T-helper 2 cell (primary cell): ENCODE measurements around the gene FAM222A.

Experiments
- DNase-seq, 5 experiments: peaks; one replicate each; pipeline versions ENCODE4 v3.0.0 to v3.0.0-alpha.2; 2012 to 2022

The FAM222A gene

DNA sequence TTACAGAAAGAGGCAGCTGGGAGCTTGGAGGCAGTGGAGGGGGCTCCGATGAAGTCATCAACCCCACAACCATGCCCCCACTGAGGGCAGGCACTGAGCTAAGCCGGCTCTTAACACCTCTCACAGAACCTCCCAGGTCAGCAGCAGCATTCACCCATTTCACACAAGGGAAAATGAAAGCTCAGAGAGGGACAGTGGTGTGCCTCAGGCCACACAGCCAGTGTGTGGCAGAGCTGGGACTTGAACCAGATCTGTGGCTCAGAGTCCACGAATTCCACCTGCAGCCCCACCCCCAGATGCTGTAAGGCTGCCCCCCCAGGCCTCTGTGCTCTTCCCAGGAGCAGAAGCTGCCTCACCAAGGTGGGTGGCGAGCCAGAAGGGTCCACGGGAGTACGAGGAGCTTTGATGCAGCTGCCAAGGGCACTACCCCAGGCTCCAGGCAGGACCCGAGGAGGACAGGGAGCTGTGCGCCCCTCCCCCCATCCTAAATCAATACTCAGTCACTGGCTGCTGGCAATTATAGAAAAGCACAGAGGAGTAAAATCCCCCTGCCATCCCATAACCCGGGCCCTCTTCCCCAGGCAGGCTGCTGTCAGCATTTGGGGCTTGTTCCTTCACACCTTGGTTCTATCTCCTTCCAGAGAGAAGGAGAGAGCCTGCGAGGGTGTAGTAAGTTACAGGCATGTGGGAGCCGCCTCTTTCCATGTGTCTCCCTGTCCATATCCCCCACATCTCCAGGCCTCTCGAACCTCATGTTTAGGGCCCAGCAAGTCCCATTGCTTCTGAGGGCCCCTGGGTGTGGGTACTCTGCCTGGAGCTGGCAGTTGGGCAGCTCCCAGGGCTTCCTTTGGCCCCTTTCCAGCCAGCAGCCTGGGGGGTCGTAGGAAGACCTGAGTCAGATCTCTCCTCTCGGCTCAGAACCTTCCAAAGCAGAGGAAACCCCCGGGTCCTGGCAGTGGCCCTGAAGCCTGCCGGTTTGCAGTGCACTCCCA is 47.6 kb downstream of the FAM222A start:
- no peak for DNase-seq

DNA sequence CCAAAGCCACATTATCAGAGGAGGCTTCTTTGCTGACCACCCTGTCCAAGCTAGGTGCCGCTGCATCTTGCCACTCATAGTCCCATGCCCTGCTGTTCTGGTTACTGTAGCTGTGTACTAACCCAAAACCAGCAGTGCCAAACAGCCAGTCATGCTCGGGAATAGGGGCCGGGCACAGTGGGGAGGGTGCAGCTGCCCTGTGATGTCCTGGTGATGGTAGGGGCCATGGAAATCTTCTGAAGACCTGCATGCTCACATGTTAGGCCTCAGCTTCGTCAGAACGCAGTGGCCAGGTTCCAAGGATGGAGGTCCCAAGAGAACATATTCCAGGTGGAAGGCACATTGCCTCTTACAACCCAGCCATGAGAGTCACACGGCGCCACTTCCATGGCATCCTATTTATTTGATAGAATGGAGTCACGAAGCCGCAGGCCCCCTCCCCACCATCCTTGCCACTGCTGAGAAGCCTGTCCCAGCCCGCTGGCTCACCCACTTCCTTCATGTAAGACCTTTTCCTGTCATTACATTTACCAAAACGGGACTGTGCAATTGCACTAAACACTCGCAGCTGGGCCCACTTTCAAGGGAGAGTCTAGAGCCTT is 48.5 kb downstream of the FAM222A start:
- no peak for DNase-seq

DNA sequence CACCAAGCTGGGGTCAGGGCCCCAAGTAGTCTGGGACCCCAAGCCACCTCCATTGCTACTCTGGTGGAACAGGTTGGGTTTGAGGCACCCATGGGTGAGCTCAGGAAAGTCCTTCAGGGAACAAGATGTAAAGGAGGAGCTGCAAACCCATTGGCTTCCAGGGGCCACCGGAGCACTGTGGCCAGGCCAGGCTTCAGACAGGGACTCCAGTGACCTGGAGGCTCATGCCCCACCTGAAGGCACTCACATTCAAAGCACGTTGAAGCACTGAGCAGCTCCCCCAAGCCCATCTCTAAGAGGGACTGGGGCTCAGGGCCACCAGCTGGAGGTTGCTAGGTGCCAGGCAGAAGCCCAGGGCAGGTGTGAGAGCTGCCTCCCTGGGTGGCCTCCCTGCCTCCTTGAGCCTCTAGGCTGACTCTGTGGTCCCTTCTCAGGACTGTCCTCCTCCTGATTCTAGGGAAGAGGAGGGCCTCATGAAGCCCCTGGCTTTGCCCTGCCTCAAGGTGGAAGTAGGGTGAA is 49.1 kb downstream of the FAM222A start:
- no peak for DNase-seq

DNA sequence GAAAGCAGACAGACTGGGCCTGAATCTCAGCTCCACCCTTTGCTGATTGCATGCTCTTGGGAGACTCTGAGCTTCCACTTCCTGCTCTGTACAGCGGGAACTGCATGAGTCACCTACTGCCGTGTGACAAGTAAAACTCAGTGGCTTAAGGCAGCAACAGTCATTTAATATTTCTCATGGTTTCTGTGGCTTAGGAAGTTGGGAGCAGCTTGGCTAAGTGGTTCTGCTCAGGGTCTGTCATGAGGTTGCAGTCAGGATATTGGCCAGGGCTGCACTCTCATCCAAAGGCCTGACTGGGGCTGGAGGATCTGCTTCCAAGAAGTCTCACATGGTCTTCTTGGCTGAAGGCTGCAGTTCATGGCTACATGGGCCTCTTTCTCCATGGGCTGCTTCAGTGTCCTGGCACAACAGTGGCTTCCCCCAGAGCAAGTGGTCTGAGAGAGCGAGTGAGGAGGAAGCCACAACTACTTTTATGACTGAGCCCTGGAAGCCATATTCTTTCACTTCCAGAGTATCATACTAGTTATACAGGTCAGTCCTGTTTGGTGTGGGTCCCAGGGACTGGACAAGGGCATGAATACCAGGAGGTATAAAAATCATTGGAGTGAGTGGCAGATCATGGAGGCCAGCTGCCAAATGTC is 49.7 kb downstream of the FAM222A start:
- DNase-seq, result peak in 1 of 5 experiments; percentile 62

DNA sequence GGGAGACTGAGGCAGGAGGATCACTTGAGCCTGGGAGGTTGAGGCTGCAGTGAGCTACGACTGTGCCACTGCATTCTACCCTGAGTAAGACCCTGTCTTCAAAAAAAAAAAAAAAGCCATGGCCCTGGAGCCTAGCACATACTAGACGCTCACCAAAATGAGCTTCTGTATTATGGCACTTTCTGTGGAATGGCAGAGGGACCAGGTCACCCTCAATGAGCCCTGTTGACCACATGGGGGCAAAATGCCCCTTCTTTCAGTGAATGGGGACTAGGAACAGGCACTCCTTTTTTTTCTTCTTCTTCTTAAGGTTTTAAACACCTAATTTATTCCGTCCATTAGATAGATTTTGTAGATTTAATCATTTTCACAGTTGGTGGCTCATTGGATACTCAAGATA is 50.5 kb downstream of the FAM222A start:
- DNase-seq, result no peak

DNA sequence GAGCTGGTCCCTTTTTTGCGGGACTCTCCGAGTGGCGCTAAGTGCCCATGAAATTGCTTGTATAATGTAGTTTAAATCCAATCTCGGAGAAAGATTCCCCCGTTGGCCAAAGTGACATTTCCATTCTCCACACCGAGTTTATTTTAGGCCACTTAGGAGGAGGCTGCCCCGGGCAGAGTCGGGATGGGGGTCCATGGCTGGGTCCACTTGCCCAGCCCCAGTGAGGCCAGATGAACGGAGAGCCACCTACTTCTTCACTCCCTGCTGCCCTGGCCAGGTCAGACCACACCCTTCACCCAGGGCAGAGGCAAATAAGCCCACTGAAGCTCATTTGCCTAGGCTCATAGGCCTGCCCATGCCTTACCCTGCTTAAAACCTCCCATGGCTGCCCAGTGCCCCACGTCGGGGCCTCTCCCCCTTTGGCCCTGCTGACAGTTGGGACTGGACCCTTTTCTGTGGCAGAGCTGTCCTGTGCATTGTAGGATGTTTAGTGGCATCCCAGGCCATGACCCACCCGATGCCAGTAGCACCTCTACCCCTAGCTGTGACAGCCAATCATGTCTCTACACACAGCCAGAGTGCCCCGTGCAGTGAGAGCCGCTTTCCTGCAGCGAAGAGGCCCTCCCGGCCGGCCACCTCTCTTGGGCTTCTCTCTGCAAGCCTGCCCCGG is 51.3 kb downstream of the FAM222A start:
- DNase-seq, result no peak

DNA sequence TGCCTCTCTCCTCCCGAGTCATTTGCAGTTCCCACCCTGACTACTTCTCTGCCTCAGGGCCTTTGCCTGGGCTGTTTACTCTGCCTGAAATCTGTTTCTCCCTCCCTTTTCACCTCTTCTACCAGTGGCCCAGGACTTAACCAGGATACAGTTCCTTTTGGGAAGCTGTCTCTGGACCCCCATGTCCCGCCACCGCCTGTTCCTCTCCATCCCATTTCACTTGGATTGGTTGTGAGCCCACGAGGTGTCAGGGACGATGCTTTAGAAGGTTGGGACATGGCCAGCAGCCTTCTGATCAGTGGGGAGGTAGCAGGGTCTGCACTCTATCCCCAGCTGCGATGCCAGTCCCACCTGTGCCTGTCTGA is 51.8 kb downstream of the FAM222A start:
- DNase-seq, result no peak

DNA sequence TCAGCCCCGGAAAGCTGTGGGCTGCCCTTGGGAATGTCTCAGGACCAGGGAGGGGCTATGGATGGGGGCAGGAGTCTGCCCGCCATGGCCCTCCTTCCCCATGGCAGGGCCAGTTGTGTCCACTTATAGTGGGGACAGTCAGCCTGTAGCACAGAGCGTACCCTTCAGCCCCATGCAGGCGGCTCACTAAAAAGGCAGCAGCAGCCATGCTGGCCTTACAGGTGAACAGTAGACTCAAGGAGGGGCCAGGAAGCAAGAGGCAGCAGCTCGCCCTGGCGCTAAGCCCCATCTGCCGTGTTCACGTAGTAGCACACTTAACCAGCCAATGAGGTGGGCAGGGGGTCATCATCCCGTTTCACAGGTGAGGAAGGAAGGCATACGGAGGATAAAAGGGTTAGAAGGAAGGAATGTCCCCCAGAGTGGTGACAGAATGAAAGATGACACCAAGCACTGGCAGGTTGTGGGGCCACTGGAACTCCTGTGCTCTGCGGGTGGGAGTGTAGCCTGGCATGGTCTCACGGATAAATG is 52.7 kb downstream of the FAM222A start:
- DNase-seq, result no peak

DNA sequence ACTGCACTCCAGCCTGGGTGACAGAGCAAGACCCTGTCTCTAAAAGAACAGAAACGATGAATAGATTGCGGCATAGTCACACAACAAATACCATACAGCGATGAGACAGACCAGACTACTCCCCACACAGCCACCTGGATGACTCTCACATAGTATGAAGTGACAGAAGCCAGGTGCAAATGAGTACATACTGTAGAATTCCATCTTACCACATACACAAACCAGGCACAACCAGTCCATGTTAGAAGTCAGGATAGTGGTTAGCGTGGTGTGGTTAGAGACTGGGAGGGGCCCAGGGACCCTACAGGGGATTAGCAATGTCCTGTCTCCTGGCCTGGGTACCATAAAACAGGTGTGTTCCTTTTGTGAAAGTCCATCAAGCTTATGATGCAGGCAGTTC is 53.8 kb downstream of the FAM222A start:
- DNase-seq, result no peak

DNA sequence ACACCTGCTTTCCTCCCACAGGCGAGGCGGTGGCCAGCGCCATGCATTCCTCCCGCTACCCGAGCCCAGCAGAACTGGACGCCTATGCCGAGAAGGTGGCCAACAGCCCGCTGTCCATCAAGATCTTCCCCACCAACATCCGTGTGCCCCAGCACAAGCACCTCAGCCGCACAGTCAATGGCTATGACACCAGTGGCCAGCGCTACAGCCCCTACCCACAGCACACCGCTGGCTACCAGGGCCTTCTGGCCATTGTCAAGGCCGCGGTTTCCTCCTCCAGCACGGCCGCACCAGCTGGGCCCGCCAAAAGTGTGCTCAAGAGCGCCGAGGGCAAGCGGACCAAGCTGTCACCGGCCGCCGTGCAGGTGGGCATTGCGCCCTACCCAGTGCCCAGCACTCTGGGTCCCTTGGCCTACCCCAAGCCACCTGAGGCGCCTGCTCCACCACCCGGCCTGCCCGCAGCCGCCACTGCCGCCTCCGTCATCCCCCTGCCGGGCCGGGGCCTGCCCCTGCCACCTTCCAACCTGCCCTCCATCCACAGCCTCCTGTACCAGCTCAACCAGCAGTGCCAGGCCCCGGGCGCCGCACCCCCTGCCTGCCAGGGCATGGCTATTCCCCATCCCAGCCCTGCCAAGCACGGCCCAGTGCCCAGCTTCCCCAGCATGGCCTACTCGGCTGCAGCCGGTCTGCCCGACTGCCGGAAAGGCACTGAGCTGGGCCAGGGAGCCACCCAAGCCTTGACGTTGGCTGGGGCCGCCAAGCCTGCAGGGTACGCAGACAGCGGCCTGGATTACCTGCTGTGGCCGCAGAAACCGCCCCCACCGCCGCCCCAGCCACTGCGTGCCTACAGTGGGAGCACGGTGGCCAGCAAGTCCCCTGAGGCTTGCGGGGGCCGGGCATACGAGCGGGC is 54.6 kb downstream of the FAM222A start:
- no peak for DNase-seq

DNA sequence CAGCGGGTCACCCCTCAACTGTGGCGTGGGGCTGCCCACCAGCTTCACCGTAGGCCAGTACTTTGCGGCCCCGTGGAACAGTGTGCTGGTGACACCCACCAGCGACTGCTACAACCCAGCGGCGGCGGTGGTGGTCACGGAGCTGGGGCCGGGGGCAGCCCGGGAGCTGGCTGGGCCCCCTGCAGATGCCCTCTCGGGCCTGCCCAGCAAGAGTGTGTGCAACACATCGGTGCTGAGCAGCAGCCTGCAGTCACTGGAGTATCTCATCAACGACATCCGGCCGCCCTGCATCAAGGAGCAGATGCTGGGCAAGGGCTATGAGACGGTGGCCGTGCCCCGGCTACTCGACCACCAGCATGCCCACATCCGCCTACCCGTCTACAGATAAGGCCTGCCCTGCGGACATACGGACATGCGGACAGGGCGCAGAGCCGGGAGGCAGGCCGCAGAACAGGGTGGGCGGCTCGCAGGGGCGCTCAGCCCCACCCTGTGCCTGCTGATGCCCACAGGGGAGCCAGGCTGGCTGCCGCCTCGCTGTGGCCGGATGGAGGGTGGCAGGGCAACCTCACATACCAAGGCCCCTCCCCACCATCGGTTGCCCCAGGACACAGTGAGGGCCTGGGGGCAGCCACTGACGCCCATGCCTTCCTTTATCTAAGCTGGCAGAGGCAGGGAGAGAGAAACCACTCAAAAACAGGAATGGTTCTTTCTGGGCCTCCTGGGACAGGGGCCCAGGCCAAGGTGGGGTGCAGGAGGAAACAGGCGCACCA is 55.5 kb downstream of the FAM222A start:
- DNase-seq, result no peak

DNA sequence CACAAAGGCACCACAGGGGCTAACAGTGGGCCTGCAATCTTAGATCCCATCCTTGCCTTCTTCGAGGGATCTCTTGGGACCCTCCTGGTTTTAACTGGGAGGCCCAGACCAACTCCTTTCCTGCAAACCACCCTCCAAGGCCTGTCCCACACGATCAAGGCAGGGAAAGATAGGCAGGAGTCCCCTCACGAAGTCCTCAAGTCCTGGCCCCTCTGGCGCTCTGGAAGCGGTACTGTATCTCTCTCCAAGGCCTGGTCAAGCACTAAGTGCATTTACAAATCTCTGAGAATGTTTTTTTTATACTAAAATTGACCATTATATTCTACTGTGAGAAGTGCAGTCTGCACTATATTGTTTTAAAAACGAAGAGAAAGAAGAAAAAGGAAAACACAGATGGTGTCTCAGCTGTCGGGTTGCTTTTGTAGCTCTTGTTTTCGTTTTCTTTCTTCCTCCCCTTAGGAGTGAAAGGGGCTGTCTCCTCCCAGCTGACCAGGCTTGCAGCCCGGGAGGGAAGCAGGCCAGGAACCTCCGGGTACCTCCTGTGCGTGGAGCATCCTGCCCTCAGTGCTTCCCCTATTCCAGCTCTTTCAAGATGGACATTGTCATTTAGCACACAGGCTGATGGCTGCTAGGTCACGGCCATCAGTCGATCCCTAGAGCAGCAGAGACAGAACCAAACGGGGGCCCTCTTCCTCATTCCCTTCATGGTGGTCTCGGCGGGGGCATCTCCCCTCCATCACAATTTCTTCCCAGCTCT is 56.7 kb downstream of the FAM222A start:
- DNase-seq, result no peak

DNA sequence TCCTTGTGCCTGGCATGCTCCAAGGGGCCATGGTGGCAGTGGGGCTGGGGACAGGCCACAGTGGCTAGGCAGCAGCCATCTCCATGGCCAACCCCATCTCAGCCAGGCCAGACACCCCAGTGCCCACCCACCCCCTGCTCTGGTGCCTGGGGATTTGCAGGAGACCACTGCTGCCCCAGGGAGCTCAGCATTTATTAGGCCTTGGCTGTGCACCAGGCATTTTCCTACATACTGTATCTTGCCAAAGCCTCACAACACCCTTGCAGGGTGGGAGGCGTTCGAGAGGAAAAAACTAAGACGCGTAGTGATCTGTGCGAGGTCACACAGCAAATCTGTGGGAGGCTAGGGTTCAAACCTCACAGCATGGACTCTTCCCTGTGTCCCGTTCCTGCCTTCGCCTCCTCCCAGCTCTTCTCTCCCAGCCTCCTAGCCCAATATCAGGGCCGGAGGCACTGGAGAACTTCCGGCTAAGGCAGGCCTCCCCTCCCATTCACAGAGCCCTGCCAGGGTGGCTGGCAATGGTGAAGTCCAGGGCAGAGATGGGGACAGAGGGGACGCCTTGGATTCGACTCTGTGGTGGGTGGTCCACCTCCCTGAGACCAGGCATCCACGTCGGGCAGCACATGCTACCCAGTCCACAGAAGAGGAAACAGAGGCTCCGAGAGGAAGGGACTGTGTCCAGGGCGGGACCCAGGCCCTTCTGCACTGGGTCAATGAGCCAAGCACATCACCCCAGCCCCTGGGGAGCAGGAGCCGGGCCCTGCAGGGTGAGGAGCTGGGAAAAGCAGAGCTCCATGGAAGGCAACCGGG is 57.4 kb downstream of the FAM222A start:
- DNase-seq, result no peak

DNA sequence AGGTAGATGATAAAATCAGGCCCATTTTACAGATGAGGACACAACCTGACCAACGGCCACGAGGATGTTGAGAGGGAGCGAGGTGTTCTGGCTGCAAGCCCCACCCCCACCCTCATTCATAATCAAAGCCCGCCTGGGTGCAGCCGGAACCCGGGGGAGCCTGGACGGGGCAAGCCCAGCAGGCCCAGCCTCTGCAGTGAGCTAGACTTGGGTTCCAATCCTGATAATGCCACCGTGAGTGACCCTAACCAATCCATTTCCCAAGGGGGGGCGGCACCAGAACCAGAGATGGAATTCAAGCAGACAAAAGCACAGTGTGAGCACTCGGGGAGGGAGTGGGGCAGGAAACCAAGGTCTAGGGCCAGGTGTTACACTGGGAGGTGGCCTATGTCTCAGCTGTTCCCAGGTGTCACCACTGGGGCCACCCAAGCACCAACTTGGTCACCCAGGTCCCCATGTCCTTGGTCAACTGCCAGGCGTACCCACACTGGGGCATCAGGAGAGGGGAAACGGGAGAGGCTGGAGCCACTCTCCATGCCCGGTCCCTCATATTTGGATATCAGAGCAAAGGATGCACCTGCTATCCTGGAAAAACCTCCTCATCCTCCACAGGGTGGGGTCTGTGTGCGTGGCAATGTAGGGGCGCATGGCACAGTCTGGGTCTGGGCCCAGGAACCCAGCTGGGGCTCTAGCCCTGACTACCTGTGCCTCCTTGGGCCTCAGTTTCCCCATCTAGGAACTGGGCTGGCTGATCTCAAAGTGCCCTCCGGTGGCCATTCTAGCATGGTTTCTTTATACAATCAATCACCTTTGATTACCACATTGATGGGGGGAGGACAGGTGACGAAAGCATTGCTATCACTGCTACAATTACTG is 58.4 kb downstream of the FAM222A start:
- no peak for DNase-seq

DNA sequence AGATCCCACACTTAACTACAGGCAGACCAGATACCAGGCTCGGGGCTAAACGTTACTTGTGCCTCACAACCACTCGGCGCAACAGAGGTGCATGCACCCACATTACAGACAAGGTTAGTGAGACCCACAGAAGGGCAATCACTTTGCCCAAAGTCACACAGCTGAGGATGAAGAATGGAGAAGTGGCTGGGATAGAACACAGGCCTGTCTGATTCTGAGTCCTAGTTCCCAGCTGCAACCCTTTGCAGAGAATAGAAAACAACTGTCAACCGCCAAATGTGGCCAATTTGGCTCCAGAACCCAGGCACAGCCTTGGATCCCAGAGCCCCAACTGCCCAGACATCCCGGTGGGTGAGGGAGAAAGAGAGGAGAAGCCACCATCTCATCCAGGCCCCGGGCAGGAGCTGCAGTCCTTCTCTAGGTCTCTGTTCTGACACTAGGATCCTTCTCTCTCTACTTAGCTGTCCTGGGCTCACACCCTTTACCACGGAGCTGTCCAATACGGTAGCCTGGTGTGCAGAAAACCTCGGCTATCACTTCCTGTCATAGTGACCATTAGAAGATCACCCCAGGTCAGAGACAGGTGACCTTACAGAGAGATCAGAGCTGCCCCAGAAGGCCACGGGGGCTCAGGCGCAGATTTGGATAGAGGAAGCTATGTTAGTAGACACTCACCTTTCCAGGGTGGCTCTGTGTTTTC is 59.1 kb downstream of the FAM222A start:
- DNase-seq, result no peak

DNA sequence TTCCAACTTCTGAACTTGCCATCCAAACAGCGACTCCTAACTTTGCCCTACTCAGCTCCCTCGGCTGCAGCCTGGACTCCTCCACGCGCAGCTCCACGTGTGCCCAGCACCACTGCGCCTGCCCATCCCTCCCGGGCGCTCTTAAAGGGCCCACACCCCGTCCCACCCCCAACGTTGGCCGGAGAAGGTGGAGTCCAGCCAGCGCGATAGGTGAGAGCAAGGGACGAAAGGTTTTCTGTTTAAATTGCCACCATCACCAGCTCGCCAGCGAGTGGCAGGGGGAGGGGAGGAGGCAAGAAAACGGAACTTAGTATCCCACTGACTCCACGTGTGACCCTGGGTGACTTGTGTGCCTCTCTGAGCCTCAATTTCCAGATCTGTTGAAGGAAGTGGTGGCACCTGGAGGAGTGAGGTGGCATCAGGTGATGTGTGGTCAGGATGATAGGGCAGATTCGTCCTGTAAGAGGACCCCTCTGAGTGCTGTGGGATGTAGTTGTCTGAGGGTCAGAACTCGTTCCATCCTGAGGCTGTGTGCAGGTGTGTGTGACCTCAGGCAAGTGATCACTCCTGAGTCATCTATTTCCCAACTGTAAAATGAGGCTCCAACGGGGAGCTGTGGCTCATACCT is 59.9 kb downstream of the FAM222A start:
- DNase-seq, result peak in 1 of 5 experiments; percentile 17
